Stimulated activated memory B cell treated with anti-CD40 and anti-IgM and Interleukin-4, amounts not matched to agents 10 μg/mL and 1 μg/mL and 100 μg/mL, for 72 hours (primary cell): ENCODE measurements around the gene TOR2A.

ENCODE experiments used
- ATAC-seq: fragments of 150-1000 bp; cut with Tn5 transposase; 2 replicates; pipeline ENCODE4 v1.10.0; 2021
- H3K27ac Mint-ChIP-seq: one replicate; pipeline ENCODE4 v1.8.0; 2022; ENCODE audit warnings: mild to moderate bottlenecking, mixed read lengths
- H3K27me3 Mint-ChIP-seq: one replicate; pipeline ENCODE4 v1.8.0; 2022; ENCODE audit warnings: mixed read lengths
- H3K36me3 Mint-ChIP-seq: one replicate; pipeline ENCODE4 v1.8.0; 2022; ENCODE audit warnings: mixed read lengths
- H3K4me1 Mint-ChIP-seq: one replicate; pipeline ENCODE4 v1.8.0; 2022; ENCODE audit warnings: mixed read lengths
- H3K4me3 Mint-ChIP-seq: one replicate; pipeline ENCODE4 v1.8.0; 2022; ENCODE audit warnings: mild to moderate bottlenecking, moderate library complexity, mixed read lengths
- H3K9me3 Mint-ChIP-seq: one replicate; pipeline ENCODE4 v1.8.0; 2022; ENCODE audit warnings: mixed read lengths

Gene TOR2A

DNA sequence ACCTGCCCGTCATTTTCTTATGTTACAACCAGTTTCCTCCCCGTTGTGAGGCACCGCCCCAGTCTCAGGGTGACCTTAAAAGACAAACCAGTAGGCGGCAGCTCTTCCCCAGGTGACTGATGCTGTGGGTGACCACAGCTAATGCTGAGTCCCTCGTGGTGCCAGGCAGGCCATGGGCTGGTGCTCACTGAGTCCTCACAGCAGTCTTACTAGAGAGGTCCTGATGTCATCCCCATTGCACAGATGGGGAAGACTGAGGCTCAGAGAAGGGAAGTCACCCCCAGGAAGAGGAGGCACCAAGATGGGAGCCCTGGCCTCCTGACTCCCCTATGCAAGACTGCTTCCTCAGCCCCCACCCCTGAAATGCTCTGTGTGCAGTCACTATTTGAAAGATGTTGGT lies 27.3 kb downstream of the TOR2A start:
- no peak overlapping the region for H3K4me3 Mint-ChIP-seq
- no peak overlapping the region for H3K27ac Mint-ChIP-seq
- peaks cover 27% of the 10 kb centered on the region for H3K4me1 Mint-ChIP-seq
- no peaks in the 10 kb centered on the region for H3K27me3 Mint-ChIP-seq
- H3K36me3 Mint-ChIP-seq = peaks cover 11% of the 10 kb centered on the region
- peak; percentile 59 for ATAC-seq
- H3K9me3 Mint-ChIP-seq = no peaks in the 10 kb centered on the region

DNA sequence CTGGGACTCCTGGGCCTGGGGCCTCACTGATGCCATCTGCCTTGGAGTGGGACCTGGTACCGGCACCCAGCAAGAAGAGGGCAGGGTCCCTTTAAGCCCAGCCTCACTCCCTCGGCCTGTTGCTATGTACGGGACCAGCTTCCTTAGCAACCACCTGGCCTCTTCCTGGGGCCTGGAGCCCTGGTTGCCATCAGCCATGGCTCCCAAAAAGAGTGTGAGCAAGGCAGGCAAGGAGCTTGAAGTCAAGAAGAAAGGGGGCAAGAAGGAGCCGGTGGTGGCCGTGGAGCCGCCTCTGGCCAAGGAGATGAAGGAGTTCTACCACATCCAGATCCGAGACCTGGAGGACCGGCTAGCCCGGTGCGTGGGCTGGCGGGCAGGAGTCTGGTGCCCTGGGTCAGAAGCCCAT lies 28.3 kb downstream of the TOR2A start, which contains the start of gene CFAP157:
TSS of gene CFAP157 (plus strand) at position 153 of the 406 bp plus-strand sequence. CDS start at position 197, 44 bp downstream.
- ATAC-seq = no peak
- no peaks in the 10 kb centered on the region for H3K9me3 Mint-ChIP-seq
- peaks cover 11% of the 10 kb centered on the region for H3K36me3 Mint-ChIP-seq
- no peak within 1 kb of the TSS for H3K27ac Mint-ChIP-seq
- no peaks in the 10 kb centered on the region for H3K27me3 Mint-ChIP-seq
- peaks cover 27% of the 10 kb centered on the region for H3K4me1 Mint-ChIP-seq
- H3K4me3 Mint-ChIP-seq = no peak within 1 kb of the TSS

DNA sequence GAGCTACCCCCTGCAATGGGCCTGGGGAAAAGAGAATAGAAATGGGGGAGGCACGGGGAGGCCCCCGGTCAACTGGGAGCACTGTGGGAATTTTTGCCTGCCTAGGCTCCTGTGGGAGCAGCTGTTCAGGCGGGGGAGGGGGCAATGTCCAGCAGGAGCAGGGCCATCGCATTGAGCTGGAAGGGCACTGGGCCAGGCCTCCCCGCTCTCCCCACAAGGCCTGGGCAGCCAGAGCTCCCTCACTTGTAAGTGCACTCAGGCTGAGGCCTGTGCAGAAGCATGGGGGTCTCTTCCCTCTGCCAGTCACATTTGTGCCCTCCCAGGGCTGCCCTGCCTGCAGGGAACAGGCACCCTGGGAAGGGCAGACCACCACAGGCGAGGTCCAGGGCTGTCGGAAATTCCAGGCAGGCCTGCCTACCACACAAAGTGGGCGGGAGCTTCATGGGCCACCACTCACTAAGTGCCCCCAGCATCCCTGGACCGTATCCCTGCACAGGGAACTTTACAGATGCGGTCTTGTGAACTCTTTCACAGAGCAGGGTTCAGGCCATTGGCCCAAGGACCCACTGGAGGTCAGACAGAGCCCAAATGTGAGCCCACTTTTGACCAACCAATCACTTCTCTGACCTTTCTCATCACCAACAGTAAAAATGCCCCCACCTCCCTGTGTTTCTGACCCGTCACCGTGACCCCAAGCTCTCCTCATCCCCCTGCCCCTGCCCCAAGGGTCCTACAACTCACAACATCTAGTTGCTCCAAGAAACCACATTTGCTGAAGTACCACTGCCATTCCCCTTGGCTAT lies 29.3 kb downstream of the TOR2A start:
- no peaks in the 10 kb centered on the region for H3K27me3 Mint-ChIP-seq
- H3K4me1 Mint-ChIP-seq = peaks cover 16% of the 10 kb centered on the region
- H3K9me3 Mint-ChIP-seq = no peaks in the 10 kb centered on the region
- no peak overlapping the region for H3K4me3 Mint-ChIP-seq
- ATAC-seq = no peak
- peaks cover 5% of the 10 kb centered on the region for H3K36me3 Mint-ChIP-seq
- no peak overlapping the region for H3K27ac Mint-ChIP-seq

DNA sequence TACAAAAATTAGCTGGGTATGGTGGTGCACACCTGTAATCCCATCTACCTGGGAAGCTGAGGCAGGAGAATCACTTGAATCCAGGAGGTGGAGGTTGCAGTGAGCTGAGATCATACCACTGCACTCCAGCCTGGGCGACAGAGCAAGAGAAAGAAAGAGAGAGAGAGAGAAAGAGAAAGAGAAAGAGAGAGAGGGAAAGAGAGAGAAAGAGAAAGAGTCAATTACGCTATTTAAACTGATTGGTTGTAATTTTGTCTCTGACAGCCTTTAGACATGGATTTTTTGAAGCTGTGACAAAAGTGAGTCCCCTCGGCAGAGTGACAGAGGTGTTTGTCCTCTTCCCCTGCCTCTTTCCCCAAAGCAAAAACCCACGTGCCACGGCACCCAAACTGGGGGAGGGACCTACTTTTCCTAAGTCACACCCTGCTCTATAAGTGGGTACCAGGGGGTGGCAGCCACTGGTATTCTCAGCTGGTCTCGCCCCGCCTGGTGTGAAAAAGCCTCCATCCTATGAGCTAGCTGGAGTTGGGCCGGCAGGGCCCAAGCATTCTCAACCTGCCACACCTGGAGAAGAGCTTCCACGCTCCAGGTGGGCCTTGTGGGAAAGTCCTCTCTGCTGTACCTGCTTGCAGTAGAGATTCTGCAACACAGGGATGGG lies 31.7 kb downstream of the TOR2A start:
- H3K4me1 Mint-ChIP-seq = peaks cover 23% of the 10 kb centered on the region
- peaks cover under 1% of the 10 kb centered on the region for H3K36me3 Mint-ChIP-seq
- no peak overlapping the region for H3K4me3 Mint-ChIP-seq
- H3K27ac Mint-ChIP-seq = no peak overlapping the region
- no peaks in the 10 kb centered on the region for H3K9me3 Mint-ChIP-seq
- H3K27me3 Mint-ChIP-seq = no peaks in the 10 kb centered on the region
- no peak for ATAC-seq

DNA sequence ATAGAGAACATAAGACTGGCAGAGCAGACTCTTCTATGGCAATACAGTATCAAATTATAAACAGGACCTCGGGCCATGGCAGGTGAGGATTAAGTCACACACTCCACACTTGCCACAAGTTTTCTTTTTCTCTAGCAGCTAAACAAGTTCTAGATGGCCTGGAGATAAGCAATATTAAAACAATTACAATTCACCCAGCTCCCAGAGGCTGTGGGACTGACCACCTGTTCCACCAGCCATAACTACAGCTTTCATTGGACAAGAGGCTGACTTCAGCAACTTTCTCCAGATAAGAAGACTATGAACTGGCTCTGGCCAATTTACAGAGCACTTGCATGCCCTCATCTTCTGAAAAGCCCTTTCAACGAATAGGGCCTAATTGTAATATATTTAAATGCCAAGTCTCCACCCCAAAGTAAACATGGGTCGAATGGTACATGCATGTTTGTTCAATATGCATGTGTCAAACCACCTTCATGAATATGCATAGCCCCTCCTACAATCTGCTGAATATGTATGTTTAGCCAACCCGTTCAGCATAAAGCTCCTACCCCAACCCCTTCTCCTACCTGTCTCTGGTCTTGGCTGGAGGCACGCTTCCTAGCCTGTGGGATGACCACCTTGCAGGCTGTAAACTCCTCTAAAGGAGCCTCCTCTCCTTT lies 34.4 kb downstream of the TOR2A start:
- Mint-ChIP-seq H3K27ac (peak overlapping the region; percentile 88), H3K27me3 (no peaks in the 10 kb centered on the region), H3K4me1 (peaks cover 15% of the 10 kb centered on the region), H3K36me3 (no peaks in the 10 kb centered on the region), H3K4me3 (peak overlapping the region; percentile 25), H3K9me3 (no peaks in the 10 kb centered on the region)
- no peak for ATAC-seq

DNA sequence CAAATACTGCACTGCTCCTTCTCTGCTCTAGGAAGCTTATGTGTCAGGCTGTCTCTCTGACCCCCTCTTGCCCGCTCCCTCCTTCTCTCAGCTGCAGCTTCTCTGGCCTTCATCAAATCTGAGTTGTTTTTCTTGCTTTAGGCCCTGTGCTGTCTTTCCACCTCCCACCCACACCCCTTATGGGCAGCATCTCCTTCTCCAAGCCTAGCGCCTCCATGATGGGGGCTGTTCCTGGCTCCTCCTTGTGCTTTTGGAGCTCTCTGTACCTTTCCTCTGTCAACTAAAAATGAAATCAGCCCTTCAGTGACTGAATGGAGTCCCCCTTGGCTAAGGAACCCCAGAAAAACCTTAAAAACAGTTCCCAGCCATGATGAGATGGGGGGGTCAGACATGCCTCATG lies 35.0 kb downstream of the TOR2A start:
- Mint-ChIP-seq H3K36me3 (no peaks in the 10 kb centered on the region), H3K9me3 (no peaks in the 10 kb centered on the region), H3K4me1 (peaks cover 15% of the 10 kb centered on the region), H3K4me3 (peak overlapping the region; percentile 25), H3K27ac (peak overlapping the region; percentile 88), H3K27me3 (no peaks in the 10 kb centered on the region)
- ATAC-seq = no peak

DNA sequence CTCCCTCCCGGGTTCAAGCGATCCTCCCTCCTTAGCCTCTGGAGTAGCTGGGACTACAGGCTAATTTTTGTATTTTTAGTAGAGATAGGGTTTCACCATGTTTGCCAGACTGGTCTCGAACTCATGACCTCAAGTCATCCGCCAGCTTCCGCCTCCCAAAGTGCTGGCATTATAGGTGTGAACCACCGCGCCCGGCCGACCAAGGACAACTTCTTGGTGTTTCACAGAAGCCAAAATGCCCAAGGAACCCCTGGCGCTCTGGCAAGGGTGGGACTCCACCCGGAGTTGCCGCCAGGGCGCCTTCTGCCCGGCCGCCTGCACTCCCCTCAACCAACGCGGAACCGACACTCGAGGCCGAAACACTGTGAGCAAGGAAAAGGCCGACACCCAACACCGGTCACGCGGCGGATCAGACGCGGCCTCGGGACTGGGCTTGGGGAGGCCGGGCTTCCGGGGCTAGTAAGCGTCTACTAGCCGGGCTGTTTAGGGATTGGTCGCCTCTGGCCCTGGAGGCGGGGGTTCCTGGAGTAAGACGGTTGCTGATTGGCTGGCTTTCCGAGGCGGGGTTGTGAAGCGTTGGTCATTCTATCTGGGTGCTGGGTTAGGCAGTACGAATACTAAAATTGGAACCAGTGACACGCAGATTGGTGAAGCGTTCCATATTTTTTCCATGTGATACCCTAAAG lies 36.0 kb downstream of the TOR2A start:
- peak overlapping the region; percentile 88 for H3K27ac Mint-ChIP-seq
- H3K9me3 Mint-ChIP-seq = no peaks in the 10 kb centered on the region
- H3K4me3 Mint-ChIP-seq = peak overlapping the region; percentile 80
- ATAC-seq = peak; percentile 99
- H3K27me3 Mint-ChIP-seq = no peaks in the 10 kb centered on the region
- H3K4me1 Mint-ChIP-seq = peaks cover 15% of the 10 kb centered on the region
- H3K36me3 Mint-ChIP-seq = no peaks in the 10 kb centered on the region

DNA sequence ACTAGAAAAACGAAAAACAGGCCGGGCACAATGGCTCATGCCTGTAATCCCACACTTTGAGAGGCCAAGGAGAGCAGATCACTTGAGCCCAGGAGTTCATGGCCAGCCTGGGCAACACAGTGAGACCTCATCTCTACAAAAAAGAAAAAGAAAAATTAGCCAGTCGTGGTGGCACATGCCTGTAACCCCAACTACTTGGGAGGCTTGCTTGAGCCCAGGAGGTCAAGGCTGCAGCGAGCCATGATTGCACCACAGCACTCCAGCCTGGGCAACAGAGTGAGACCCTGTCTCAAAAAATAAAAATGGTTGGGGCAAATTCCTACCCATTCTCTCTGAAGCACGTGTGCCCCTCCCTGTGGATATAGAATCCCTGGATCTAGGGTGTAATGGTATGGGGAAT lies 36.7 kb downstream of the TOR2A start:
- no peak for ATAC-seq
- H3K4me1 Mint-ChIP-seq = peaks cover 15% of the 10 kb centered on the region
- no peaks in the 10 kb centered on the region for H3K9me3 Mint-ChIP-seq
- H3K27me3 Mint-ChIP-seq = no peaks in the 10 kb centered on the region
- H3K27ac Mint-ChIP-seq = peak overlapping the region; percentile 30
- no peaks in the 10 kb centered on the region for H3K36me3 Mint-ChIP-seq
- H3K4me3 Mint-ChIP-seq = no peak overlapping the region

DNA sequence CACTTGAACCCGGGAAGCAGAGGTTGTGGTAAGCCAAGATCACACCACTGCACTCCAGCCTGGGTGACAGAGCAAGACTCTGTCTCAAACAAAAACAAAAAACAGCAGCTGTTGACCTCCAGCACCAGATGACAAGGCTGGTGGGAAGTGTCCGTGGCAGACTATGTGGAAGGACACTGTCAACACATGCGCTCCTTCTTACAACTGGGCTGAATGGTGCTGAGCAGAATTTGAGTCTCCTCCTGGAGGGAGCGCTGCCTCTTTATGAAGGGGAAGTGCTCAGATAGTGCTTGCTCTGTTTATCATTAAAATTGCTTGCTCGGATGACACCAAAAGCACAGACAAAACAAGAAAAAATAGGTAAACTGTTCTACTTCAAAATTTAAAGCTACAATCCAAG lies 37.5 kb downstream of the TOR2A start:
- peaks cover 15% of the 10 kb centered on the region for H3K4me1 Mint-ChIP-seq
- H3K4me3 Mint-ChIP-seq = no peak overlapping the region
- no peak for ATAC-seq
- no peaks in the 10 kb centered on the region for H3K36me3 Mint-ChIP-seq
- H3K27ac Mint-ChIP-seq = peak overlapping the region; percentile 30
- H3K9me3 Mint-ChIP-seq = no peaks in the 10 kb centered on the region
- H3K27me3 Mint-ChIP-seq = no peaks in the 10 kb centered on the region

DNA sequence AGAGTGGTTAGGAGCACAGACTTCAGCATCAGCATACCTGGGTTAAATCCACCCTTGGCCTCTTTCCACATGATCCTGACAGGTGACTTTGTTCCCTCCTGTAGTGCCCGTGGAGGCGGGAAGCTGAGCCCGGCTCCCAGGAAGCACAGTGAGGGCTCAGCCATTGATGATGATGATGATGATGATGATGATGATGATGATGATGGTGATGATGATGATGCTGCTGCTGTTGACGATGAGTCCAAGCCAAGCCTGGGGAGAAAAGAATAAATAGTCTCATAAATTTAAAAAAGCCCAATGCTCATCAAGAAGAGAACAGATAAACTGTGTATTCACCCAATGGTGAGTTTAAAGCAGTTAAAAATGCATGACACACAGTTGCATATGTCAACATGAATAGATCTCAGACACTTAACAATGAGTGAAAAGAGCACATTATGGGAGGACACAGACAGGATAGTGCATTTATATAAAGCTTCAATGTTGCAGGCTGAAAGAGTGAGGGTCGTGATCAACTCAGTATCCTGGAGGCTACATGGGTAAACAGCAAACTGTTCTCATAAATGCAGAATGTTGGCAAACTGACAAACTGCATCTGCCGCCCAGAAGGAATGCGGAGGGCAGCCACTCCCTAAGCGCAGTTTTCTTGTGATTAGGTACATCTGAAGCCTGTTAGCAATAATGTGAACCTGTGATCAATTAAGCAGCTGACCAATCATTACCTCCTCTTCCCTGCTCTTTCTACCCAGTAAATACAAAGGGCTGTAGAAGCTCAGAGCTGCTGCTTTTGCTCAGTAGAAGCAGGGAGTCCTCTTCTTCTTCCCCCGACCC lies 40.0 kb downstream of the TOR2A start:
- no peak overlapping the region for H3K27ac Mint-ChIP-seq
- H3K27me3 Mint-ChIP-seq = no peaks in the 10 kb centered on the region
- no peak overlapping the region for H3K4me3 Mint-ChIP-seq
- no peaks in the 10 kb centered on the region for H3K36me3 Mint-ChIP-seq
- H3K4me1 Mint-ChIP-seq = peaks cover 11% of the 10 kb centered on the region
- no peak for ATAC-seq
- no peaks in the 10 kb centered on the region for H3K9me3 Mint-ChIP-seq

DNA sequence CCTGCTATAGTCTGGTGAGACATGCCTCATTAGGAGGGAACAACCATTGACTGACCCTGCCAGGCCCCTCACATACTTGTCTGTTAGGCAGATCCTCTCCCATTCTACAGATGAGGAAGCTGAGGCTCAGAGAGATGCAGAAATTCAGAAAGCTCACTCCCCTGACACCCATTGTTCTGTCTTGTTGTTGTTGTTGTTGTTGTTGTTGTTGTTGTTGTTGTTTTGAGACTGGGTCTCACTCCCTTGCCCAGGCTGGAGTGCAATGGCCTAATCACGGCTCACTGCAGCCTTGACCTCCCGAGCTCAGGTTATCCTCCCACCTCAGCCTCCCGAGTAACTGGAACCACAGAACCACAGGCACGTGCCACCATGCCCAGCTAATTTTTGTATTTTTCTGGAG lies 41.4 kb downstream of the TOR2A start:
- Mint-ChIP-seq H3K27me3 (no peaks in the 10 kb centered on the region), H3K27ac (no peak overlapping the region), H3K36me3 (no peaks in the 10 kb centered on the region), H3K4me3 (no peak overlapping the region), H3K9me3 (no peaks in the 10 kb centered on the region), H3K4me1 (no peaks in the 10 kb centered on the region)
- no peak for ATAC-seq

DNA sequence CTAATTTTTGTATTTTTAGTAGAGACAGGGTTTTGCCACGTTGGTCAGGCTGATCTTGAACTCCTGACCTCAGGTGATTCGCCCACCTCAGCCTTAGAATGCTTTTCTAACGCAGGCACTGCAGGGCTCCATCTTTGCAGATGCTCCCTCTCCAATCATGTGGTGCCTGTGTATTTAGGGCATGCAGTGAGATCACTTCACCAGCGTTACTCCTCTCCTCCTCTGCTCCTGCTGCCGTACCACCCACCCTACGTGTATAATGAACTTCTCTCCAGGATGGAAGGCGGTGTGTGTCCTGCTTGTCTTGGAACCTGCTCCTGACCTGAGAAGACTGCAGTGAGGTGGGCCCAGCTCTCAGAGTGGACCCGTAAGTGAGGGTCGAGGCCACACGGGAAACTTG lies 42.0 kb downstream of the TOR2A start:
- ATAC-seq = no peak
- no peaks in the 10 kb centered on the region for H3K36me3 Mint-ChIP-seq
- no peak overlapping the region for H3K4me3 Mint-ChIP-seq
- no peak overlapping the region for H3K27ac Mint-ChIP-seq
- H3K4me1 Mint-ChIP-seq = no peaks in the 10 kb centered on the region
- H3K27me3 Mint-ChIP-seq = no peaks in the 10 kb centered on the region
- no peaks in the 10 kb centered on the region for H3K9me3 Mint-ChIP-seq

DNA sequence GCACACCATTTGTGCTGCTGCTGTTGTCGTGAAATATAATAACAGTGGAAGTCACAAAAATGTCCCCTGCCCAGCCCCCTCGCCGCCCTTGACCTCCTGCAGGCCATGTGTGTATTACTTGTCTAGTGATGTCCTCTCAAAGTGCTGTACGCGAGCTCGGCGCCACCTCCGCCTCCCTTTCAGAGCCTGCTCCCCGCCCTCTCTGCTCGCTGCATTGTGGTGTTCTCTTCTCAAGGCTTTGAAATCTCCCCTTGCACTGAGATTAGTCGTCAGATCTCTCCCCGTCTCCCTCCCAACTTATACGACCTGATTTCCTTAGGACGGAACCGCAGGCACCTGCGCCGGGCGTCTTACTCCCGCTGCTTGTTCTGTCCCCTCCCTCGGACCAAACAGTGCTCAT lies 43.0 kb downstream of the TOR2A start:
- no peaks in the 10 kb centered on the region for H3K9me3 Mint-ChIP-seq

DNA sequence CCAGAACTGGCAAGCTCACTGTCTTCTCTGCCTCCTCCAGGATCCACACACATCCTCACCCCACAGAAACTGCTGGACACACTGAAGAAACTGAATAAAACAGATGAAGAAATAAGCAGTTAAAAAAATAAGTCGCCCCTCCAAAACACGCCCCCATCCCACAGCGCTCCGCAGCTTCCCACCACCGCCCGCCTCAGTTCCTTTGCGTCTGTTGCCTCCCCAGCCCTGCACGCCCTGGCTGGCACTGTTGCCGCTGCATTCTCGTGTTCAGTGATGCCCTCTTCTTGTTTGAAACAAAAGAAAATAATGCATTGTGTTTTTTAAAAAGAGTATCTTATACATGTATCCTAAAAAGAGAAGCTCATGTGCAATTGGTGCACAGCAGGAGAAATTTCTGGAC lies 44.4 kb downstream of the TOR2A start:
- ATAC-seq = no peak
- Mint-ChIP-seq H3K27ac (no peak overlapping the region), H3K9me3 (no peaks in the 10 kb centered on the region), H3K4me1 (no peaks in the 10 kb centered on the region), H3K4me3 (no peak overlapping the region), H3K27me3 (peaks cover 6% of the 10 kb centered on the region), H3K36me3 (no peaks in the 10 kb centered on the region)

More for the DNA sequence above, 43.0 kb downstream of the TOR2A start:
- H3K4me3 Mint-ChIP-seq = no peak overlapping the region
- no peaks in the 10 kb centered on the region for H3K4me1 Mint-ChIP-seq
- no peaks in the 10 kb centered on the region for H3K36me3 Mint-ChIP-seq
- no peak overlapping the region for H3K27ac Mint-ChIP-seq
- no peaks in the 10 kb centered on the region for H3K27me3 Mint-ChIP-seq
- no peak for ATAC-seq
